ENCODE measurements around the gene TAS1R2.

DNA sequence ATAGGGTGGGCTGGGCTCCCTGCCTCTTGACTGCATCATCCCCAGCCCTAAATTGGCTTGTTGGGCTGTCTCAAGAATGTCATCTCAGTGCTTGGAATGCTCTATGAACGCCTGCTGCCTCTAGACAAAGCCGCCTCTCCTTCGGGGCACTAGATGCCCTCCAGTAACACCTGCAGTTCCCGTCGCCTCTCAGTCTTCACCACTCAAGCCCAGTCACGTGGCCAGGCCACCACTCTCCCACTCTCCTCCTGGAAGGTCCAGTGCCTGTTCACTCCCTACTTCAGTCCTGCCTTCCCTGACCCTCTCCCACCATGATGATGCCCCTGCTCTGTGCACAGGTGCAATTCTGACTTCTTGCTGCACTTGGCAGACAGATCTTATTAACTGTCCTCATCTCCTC lies 7.0 kb downstream of the TAS1R2 start:
- TF ChIP-seq THAP11 (CRISPR knock-in tag; IDR thresholded peaks at IDR 0.05): no peak
- TF ChIP-seq KAT7 (CRISPR knock-in tag; IDR thresholded peaks at IDR 0.05; ENCODE audit: borderline replicate concordance): no peak
- TF ChIP-seq ZNF10 (CRISPR knock-in tag; IDR thresholded peaks at IDR 0.05; ENCODE audit: borderline replicate concordance, low read depth): no peak
- TF ChIP-seq SCMH1 (CRISPR knock-in tag; IDR thresholded peaks at IDR 0.05; ENCODE audit: borderline replicate concordance): no peak
- no peak for TF ChIP-seq TOE1 (CRISPR knock-in tag; IDR thresholded peaks at IDR 0.05)
- no peak for TF ChIP-seq ZNF331 (CRISPR knock-in tag; IDR thresholded peaks at IDR 0.05)
- TF ChIP-seq, protein P1, sequence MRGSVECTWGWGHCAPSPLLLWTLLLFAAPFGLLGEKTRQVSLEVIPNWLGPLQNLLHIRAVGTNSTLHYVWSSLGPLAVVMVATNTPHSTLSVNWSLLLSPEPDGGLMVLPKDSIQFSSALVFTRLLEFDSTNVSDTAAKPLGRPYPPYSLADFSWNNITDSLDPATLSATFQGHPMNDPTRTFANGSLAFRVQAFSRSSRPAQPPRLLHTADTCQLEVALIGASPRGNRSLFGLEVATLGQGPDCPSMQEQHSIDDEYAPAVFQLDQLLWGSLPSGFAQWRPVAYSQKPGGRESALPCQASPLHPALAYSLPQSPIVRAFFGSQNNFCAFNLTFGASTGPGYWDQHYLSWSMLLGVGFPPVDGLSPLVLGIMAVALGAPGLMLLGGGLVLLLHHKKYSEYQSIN (CRISPR knock-in tag; IDR thresholded peaks at IDR 0.05; ENCODE audit: borderline replicate concordance): no peak

Data from HepG2 (cell line).